GM21447 (cell line): ENCODE data around the gene DUOX2.
"Not testable (repeated sequence)": the region's sequence is repeated elsewhere in the genome, so short reads cannot be mapped to it uniquely, and the experiment has no call there.

Experiments used
- ATAC-seq: cut with Tn5 transposase; IDR thresholded peaks from one replicate; pipeline ENCODE4 v1.9.1; 2021; ENCODE audit not compliant: unreplicated experiment

The DUOX2 gene

GRCh38 chr15:45077391-45077790 lies 36.6 kb downstream of the DUOX2 start:
- ATAC-seq, result not testable (repeated sequence)

- not testable (repeated sequence) for ATAC-seq
Observed at GRCh38 chr15:45075440-45076320, 38.3 kb downstream of the DUOX2 start.

- ATAC-seq, result not testable (repeated sequence)
Observed at GRCh38 chr15:45073602-45074001, 40.4 kb downstream of the DUOX2 start.

- ATAC-seq, result not testable (repeated sequence)
Observed at GRCh38 chr15:45069942-45070360, 44.0 kb downstream of the DUOX2 start.

GRCh38 chr15:45064386-45064785 lies 49.6 kb downstream of the DUOX2 start:
- ATAC-seq, result no peak

- ATAC-seq, result not testable (repeated sequence)
Observed at GRCh38 chr15:45062301-45062700, 51.7 kb downstream of the DUOX2 start.

- ATAC-seq, result not testable (repeated sequence)
Observed at GRCh38 chr15:45058690-45059675, 55.0 kb downstream of the DUOX2 start.

GRCh38 chr15:45052676-45053075 lies 61.3 kb downstream of the DUOX2 start:
- not testable (repeated sequence) for ATAC-seq

- ATAC-seq, result no peak
Observed at GRCh38 chr15:45050587-45050986, 63.4 kb downstream of the DUOX2 start.

GRCh38 chr15:45048794-45049631 lies 65.0 kb downstream of the DUOX2 start:
- ATAC-seq, result no peak

GRCh38 chr15:45048449-45048793 lies 65.6 kb downstream of the DUOX2 start:
- not testable (repeated sequence) for ATAC-seq

GRCh38 chr15:45044270-45044669 lies 69.7 kb downstream of the DUOX2 start:
- ATAC-seq, result not testable (repeated sequence)

GRCh38 chr15:45042859-45043258 lies 71.1 kb downstream of the DUOX2 start:
- ATAC-seq, result not testable (repeated sequence)
